Tibial nerve (tissue), 3 donors: ENCODE data around the gene SAC3D1.

Experiments
- CTCF ChIP-seq, 5 experiments: fragments of 200-600 bp in 3 of 5; fragments of 450-650 bp in 2 of 5; sonication (generic) in 3 of 5; IDR thresholded peaks; one replicate each; pipeline ENCODE4 v1.5.1; 2016 to 2019; ENCODE audit warnings: antibody characterized with exemption in 5 of 5, mild to moderate bottlenecking in 3 of 5, moderate library complexity in 2 of 5
- POLR2A ChIP-seq, 2 donors: fragments of 450-650 bp; IDR thresholded peaks; one replicate each; pipeline ENCODE4 v1.6.1; 2017; ENCODE audit warnings: antibody characterized with exemption in 2 of 2, mild to moderate bottlenecking in 2 of 2, moderate library complexity in 2 of 2

GRCh38 chr11:65089621-65090020 lies 48.6 kb downstream of the SAC3D1 start:
- no peak for TF ChIP-seq CTCF (IDR thresholded peaks at IDR 0.05)
- no peak for TF ChIP-seq POLR2A (IDR thresholded peaks at IDR 0.05)
